H1 (cell line): ENCODE data around the gene TBC1D16.

Experiments used
- CREB1 ChIP-seq: IDR thresholded peaks from 2 replicates; pipeline ENCODE4 v1.6.1; 2012; ENCODE audit warnings: inconsistent platforms
- FOSL1 ChIP-seq: IDR thresholded peaks from 2 replicates; pipeline ENCODE4 v1.6.1; 2011; ENCODE audit warnings: mild to moderate bottlenecking, low read depth, low read length, moderate library complexity; ENCODE audit not compliant: insufficient read depth
- POLR2AphosphoS5 ChIP-seq: IDR thresholded peaks from 2 replicates; pipeline ENCODE4 v1.6.1; 2011; ENCODE audit warnings: low read depth, low read length
- TF ChIP-seq, protein P1 (sequence below), 3 experiments: IDR thresholded peaks; 1 replicate in 2 of 3; 2 replicates in 1 of 3; pipeline versions ENCODE4 v1.5.1 to v1.6.1; 2011; ENCODE audit warnings: low read length in 3 of 3, mild to moderate bottlenecking in 3 of 3, inconsistent platforms in 2 of 3, low read depth in 1 of 3, moderate library complexity in 1 of 3; ENCODE audit not compliant: insufficient read depth in 1 of 3; ENCODE audit errors: control extremely low read depth in 1 of 3

DNA sequence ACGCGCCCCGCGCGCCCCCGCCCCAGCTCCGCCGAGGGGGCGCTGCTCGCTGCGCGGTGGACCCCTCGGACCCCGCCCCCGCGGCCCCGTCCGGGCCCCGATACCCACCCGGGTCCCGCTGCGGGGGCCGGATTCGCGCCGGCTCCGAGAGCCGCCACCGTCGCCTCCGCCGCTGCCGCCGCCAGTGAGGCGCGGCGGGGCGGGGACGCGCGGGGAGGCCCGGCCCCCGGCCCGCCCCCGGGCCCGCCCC is at the start of gene TBC1D16:
- no peak for TF ChIP-seq FOSL1
- TF ChIP-seq, protein P1, sequence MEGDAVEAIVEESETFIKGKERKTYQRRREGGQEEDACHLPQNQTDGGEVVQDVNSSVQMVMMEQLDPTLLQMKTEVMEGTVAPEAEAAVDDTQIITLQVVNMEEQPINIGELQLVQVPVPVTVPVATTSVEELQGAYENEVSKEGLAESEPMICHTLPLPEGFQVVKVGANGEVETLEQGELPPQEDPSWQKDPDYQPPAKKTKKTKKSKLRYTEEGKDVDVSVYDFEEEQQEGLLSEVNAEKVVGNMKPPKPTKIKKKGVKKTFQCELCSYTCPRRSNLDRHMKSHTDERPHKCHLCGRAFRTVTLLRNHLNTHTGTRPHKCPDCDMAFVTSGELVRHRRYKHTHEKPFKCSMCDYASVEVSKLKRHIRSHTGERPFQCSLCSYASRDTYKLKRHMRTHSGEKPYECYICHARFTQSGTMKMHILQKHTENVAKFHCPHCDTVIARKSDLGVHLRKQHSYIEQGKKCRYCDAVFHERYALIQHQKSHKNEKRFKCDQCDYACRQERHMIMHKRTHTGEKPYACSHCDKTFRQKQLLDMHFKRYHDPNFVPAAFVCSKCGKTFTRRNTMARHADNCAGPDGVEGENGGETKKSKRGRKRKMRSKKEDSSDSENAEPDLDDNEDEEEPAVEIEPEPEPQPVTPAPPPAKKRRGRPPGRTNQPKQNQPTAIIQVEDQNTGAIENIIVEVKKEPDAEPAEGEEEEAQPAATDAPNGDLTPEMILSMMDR (IDR thresholded peaks at IDR 0.05; ENCODE audit: control extremely low read depth in 1 of 3, insufficient read depth in 1 of 3, low read depth in 1 of 3, low read length in 3 of 3), result no peak
- TF ChIP-seq POLR2AphosphoS5, result no peak
- TF ChIP-seq CREB1, result no peak
